NK-92 (cell line): Measurements from ENCODE around the gene MAN1A2.

Experiments
- DNase-seq: peaks from one replicate; lab custom pipeline; 2025; ENCODE audit not compliant: unreplicated experiment; lab: John Stamatoyannopoulos, UW

The MAN1A2 gene

DNA sequence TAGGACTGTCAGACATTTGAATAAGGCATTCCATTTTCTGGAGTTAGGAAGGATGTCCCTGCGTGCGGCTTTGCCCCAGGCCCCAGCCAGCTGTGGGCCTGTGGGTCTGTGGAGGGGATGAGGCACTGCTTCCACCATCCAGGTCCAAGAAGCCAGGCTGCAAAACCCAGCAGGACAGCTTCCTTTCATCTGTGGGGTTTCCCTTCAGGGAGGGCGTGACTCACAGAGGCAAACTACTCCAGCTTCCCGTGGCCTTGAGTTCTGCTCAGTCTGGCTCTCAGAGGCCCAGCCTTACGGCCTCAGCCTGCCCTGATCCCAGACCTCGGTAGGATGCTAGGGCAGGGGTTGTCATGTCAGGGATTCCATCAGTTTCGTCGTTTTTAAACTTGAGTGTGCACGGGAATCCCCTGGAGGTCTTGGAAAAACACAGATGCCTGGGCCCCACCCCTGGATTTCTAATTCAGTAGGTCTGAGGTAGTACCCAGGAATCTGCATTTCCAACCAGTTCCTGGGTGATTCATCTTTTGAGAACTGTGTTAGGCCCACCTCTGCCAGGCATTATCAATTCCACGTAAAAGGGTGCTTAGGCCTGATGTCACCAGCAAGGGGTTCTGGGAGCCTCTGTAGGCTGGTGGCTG is 206.3 kb downstream of the MAN1A2 start:
- no peak for DNase-seq

GRCh38 chr1:117574161-117574835 is 207.0 kb downstream of the MAN1A2 start:
- DNase-seq: no peak

GRCh38 chr1:117575586-117576225 is 208.5 kb downstream of the MAN1A2 start:
- DNase-seq: no peak

GRCh38 chr1:117576236-117576635 is 209.0 kb downstream of the MAN1A2 start:
- DNase-seq: no peak

DNA sequence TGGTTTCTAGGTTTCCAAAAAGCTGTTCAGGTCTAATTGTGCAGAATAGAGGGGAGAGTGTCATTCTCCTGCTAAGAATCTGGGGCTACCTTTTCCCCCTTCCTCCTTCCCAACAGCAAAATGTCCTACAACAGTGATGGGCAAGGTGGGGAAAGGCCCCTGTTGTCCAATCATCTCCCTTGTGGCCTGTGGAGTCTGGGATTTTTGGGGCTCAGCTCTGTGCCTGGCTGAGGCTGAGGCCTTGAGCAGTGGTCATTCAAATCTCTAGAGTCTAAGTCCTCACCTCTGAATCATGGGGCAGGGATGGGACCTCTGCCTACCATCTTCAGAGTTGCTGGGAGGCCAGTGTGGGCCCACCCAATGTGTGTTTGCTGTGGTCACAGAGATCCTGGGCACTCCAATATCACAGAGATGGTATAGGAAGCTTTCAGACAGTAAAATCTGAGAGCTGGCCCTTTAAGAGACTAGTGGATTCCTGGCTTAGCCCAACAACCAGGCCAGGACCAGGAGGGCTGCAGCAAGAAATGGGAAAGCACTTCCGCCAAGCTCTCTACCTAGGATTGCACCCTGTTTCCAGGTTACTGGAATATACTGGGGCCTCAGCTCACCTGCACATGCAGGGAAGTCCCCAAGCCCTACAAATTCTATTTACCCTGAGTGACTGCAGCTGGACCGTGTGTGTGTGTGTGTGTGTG is 210.1 kb downstream of the MAN1A2 start:
- no peak for DNase-seq

DNA sequence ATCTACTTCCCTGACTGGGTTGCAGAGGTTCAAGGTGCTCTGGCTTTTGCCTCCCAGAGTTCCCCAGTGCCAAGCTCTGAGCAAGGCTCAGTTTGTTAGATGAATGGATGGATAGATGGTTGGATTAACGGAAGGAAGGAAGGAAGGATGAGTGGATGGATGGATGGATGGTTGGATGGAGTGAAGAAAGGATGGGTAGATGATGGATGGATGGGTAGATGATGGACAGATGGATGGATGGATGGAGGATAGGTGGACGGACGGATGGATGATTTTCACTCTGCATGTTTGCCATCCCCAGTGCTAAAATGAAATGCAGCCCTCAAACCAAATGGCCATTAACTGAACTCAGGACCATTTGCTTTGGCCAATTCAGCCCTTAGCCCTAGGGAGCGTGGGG is 211.2 kb downstream of the MAN1A2 start:
- no peak for DNase-seq
